ENCODE data around the gene ZC3H12A.

DNA sequence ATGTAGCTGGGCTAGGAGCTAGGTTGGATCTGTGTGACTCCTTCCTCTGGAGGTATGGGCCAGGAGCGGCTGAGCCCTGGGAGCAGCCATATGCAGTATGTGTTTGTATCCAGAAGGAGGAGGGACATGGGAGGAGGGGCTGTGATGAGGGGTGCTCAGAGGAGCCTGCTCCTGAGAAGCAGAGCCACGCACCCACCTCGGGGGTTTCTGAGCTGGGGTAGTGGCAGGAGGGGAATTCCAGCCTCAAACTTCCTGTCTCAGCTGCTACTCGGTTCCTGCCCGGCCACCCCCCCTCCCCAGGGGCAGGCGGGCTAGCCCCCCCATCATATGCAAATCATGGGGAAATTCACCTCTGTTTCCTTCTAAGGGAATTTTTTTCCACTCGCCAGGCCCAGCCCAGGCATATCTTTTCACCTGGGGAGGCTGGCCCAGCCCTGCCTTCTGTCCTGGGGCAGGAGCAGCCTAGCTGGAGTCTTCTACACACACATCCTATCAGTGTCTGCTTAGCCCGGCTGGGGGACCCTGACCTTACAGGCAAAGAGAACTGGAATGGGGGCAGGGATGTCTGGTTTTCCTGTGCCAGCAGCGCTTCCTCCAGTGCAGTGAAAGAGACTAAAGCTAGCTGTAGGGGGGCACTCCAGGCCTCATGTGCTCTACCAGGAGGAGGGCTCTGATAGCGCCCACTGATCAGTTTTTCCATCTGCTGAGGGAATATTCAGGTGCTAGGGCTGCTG, 3.0 kb downstream of the ZC3H12A start:
- TF ChIP-seq POLR2A (IDR thresholded peaks at IDR 0.05) (peak; percentile 22), EP300 (IDR thresholded peaks at IDR 0.05; ENCODE audit: low read depth) (no peak), POLR2AphosphoS5 (IDR thresholded peaks at IDR 0.05) (peak; percentile 22 to 73 (median 42))
- TF ChIP-seq, protein P1, sequence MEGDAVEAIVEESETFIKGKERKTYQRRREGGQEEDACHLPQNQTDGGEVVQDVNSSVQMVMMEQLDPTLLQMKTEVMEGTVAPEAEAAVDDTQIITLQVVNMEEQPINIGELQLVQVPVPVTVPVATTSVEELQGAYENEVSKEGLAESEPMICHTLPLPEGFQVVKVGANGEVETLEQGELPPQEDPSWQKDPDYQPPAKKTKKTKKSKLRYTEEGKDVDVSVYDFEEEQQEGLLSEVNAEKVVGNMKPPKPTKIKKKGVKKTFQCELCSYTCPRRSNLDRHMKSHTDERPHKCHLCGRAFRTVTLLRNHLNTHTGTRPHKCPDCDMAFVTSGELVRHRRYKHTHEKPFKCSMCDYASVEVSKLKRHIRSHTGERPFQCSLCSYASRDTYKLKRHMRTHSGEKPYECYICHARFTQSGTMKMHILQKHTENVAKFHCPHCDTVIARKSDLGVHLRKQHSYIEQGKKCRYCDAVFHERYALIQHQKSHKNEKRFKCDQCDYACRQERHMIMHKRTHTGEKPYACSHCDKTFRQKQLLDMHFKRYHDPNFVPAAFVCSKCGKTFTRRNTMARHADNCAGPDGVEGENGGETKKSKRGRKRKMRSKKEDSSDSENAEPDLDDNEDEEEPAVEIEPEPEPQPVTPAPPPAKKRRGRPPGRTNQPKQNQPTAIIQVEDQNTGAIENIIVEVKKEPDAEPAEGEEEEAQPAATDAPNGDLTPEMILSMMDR (IDR thresholded peaks at IDR 0.05) = peak in 1 of 5 experiments; percentile 25

All from transverse colon (tissue), 4 donors.